C1 segment of cervical spinal cord (tissue), 14 donors: Measurements from ENCODE around the gene CAMTA1.
A peak's percentile ranks its signal among the peaks of the same experiment; 100 is the strongest.

Source experiments
- DNase-seq, 14 donors: peaks; one replicate each; lab custom pipeline; 2025; lab: John Stamatoyannopoulos, UW

Gene CAMTA1

GRCh38 chr1:7526867-7527732 lies 741.8 kb downstream of the CAMTA1 start:
- DNase-seq, result no peak

- DNase-seq, result no peak
These were observed 742.4 kb downstream of the CAMTA1 start for GRCh38 chr1:7527733-7528045.

GRCh38 chr1:7528386-7529198 lies 743.3 kb downstream of the CAMTA1 start:
- no peak for DNase-seq

- DNase-seq, result no peak
These were observed 744.7 kb downstream of the CAMTA1 start for GRCh38 chr1:7529917-7530316.

GRCh38 chr1:7531562-7532340 lies 746.5 kb downstream of the CAMTA1 start:
- DNase-seq, result no peak

GRCh38 chr1:7533006-7533405 lies 747.8 kb downstream of the CAMTA1 start:
- no peak for DNase-seq

GRCh38 chr1:7534061-7534825 lies 749.0 kb downstream of the CAMTA1 start:
- no peak for DNase-seq

GRCh38 chr1:7535016-7535415 lies 749.8 kb downstream of the CAMTA1 start:
- no peak for DNase-seq

GRCh38 chr1:7535934-7536878 lies 751.0 kb downstream of the CAMTA1 start:
- DNase-seq, result no peak

GRCh38 chr1:7536891-7537591 lies 751.8 kb downstream of the CAMTA1 start:
- no peak for DNase-seq

GRCh38 chr1:7538033-7538432 lies 752.8 kb downstream of the CAMTA1 start:
- DNase-seq, result no peak

GRCh38 chr1:7538849-7539768 lies 753.9 kb downstream of the CAMTA1 start:
- DNase-seq, result no peak

GRCh38 chr1:7539769-7540175 lies 754.5 kb downstream of the CAMTA1 start:
- peak in 1 of 14 donors; percentile 6 for DNase-seq

GRCh38 chr1:7540816-7541215 lies 755.6 kb downstream of the CAMTA1 start:
- DNase-seq, result no peak

GRCh38 chr1:7541629-7542028 lies 756.4 kb downstream of the CAMTA1 start:
- DNase-seq, result no peak

GRCh38 chr1:7543718-7544090 lies 758.5 kb downstream of the CAMTA1 start:
- no peak for DNase-seq

- no peak for DNase-seq
These were observed 764.3 kb downstream of the CAMTA1 start for GRCh38 chr1:7549277-7550161.
